Trophoblast cell (in vitro differentiated cells and primary cell): ENCODE results near the gene CRK.
A peak's percentile ranks its signal among the peaks of the same experiment; 100 is the strongest.
"Not testable (repeated sequence)": the region's sequence is repeated elsewhere in the genome, so short reads cannot be mapped to it uniquely, and the experiment has no call there.

Experiments used
- DNase-seq, 2 donors: peaks; one replicate each; pipeline ENCODE4 v3.0.0-alpha.2; 2016
- H2AFZ ChIP-seq: 2 replicates; pipeline ENCODE4 v1.6.1; 2013; ENCODE audit warnings: low read length, moderate library complexity, mild to moderate bottlenecking; ENCODE audit not compliant: insufficient read depth, poor library complexity
- H2AK5ac ChIP-seq: 2 replicates; pipeline ENCODE4 v1.6.1; 2013; ENCODE audit warnings: mild to moderate bottlenecking, low read length
- H2BK120ac ChIP-seq: 2 replicates; pipeline ENCODE4 v1.6.1; 2013; ENCODE audit warnings: low read length, mild to moderate bottlenecking, moderate library complexity; ENCODE audit not compliant: insufficient read depth, poor library complexity
- H2BK12ac ChIP-seq: 2 replicates; pipeline ENCODE4 v1.6.1; 2013; ENCODE audit warnings: mild to moderate bottlenecking, low read length, moderate library complexity
- H2BK5ac ChIP-seq: 2 replicates; pipeline ENCODE4 v1.6.1; 2013; ENCODE audit warnings: low read length, low read depth, moderate library complexity, mild to moderate bottlenecking; ENCODE audit not compliant: poor library complexity
- H3K14ac ChIP-seq: 2 replicates; pipeline ENCODE4 v1.6.1; 2013; ENCODE audit warnings: mild to moderate bottlenecking, low read length
- H3K18ac ChIP-seq: 2 replicates; pipeline ENCODE4 v1.6.1; 2013; ENCODE audit warnings: mild to moderate bottlenecking, low read length
- H3K23ac ChIP-seq: 2 replicates; pipeline ENCODE4 v1.6.1; 2013; ENCODE audit warnings: low read length
- H3K27ac ChIP-seq: 2 replicates; pipeline ENCODE4 v1.5.1; 2013; ENCODE audit warnings: low read depth, mild to moderate bottlenecking, inconsistent platforms, low read length, moderate library complexity
- H3K27me3 ChIP-seq: 2 replicates; pipeline ENCODE4 v1.6.1; 2013; ENCODE audit warnings: inconsistent platforms, mild to moderate bottlenecking, low read length, moderate library complexity; ENCODE audit not compliant: insufficient read depth
- H3K36me3 ChIP-seq, 2 experiments: 1 replicate in 1 of 2; 2 replicates in 1 of 2; pipeline ENCODE4 v1.6.1; 2013; ENCODE audit warnings: low read length in 2 of 2, mild to moderate bottlenecking in 2 of 2, moderate library complexity in 1 of 2; ENCODE audit not compliant: insufficient read depth in 2 of 2, control insufficient read depth in 1 of 2
- H3K4ac ChIP-seq: 2 replicates; pipeline ENCODE4 v1.6.1; 2013; ENCODE audit warnings: low read depth, mild to moderate bottlenecking, low read length, moderate library complexity
- H3K4me1 ChIP-seq, 2 experiments: 1 replicate in 1 of 2; 2 replicates in 1 of 2; pipeline ENCODE4 v1.6.1; 2013; ENCODE audit warnings: low read length in 2 of 2, mild to moderate bottlenecking in 2 of 2, moderate library complexity in 1 of 2; ENCODE audit not compliant: insufficient read depth in 2 of 2, control insufficient read depth in 1 of 2
- H3K4me2 ChIP-seq: 2 replicates; pipeline ENCODE4 v1.6.1; 2013; ENCODE audit warnings: inconsistent platforms, mild to moderate bottlenecking, low read length, moderate library complexity
- H3K4me3 ChIP-seq: 2 replicates; pipeline ENCODE4 v1.5.1; 2013; ENCODE audit warnings: mild to moderate bottlenecking, low read depth, low read length, inconsistent platforms
- H3K79me1 ChIP-seq: one replicate; pipeline ENCODE4 v1.6.1; 2013; ENCODE audit warnings: low read length
- H3K79me2 ChIP-seq: 2 replicates; pipeline ENCODE4 v1.6.1; 2013; ENCODE audit warnings: low read length, mild to moderate bottlenecking; ENCODE audit not compliant: control insufficient read depth, insufficient read depth, poor library complexity
- H3K9ac ChIP-seq: 2 replicates; pipeline ENCODE4 v1.6.1; 2013; ENCODE audit warnings: mild to moderate bottlenecking, low read length
- H3K9me3 ChIP-seq: 2 replicates; pipeline ENCODE4 v1.6.1; 2013; ENCODE audit warnings: low read depth, mild to moderate bottlenecking, control low read depth, inconsistent platforms, low read length; ENCODE audit not compliant: insufficient read depth
- H4K12ac ChIP-seq: 2 replicates; pipeline ENCODE4 v1.6.1; 2013; ENCODE audit warnings: low read depth, mild to moderate bottlenecking, low read length, moderate library complexity
- H4K8ac ChIP-seq: 2 replicates; pipeline ENCODE4 v1.6.1; 2013; ENCODE audit warnings: low read depth, mild to moderate bottlenecking, low read length, moderate library complexity
- H4K91ac ChIP-seq: one replicate; pipeline ENCODE4 v1.6.1; 2013; ENCODE audit warnings: low read depth, mild to moderate bottlenecking, low read length, moderate library complexity
- WGBS: extraction: QIAGEN DNeasy Blood & Tissue Kit; methylation state at CpG from one replicate; pipeline ENCODE4 v1.1.7; 2013; ENCODE audit warnings: missing lambda C conversion rate; ENCODE audit not compliant: insufficient read length, insufficient coverage; ENCODE audit errors: extremely low coverage; 5-methylcytosine and 5-hydroxymethylcytosine counted together

CRK gene

DNA sequence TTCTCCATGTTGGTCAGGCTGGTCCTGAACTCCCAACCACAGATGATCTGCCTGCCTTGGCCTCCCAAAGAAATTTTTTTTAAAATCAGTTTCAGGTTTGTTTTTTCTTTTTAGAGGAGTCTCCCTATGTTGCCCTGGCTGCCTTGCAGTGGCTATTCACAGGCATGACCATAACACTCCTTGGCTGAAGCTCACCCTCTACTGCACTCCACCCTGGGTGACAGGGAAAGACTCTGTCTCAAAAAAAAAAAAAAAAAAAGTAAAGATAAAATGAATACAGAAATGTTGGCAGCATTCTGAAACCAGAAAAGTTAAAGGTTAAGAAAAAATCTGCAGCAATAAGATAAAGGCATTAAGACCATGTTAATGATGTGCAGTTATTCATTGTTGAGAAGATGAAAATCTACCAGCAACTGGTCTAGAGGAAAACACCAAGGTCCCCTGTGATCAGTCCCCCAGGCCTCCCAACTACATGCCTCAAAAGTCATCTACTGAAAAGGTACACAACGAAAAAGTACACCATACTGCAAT is 71.1 kb downstream of the CRK start:
- H3K23ac ChIP-seq: no peak overlapping the region
- no peak overlapping the region for H3K27ac ChIP-seq
- DNase-seq: no peak
- H2BK5ac ChIP-seq: no peak overlapping the region
- H3K79me1 ChIP-seq: peaks cover 2% of the 10 kb centered on the region
- H3K4me2 ChIP-seq: no peak overlapping the region
- H3K18ac ChIP-seq: no peak overlapping the region
- H3K4me3 ChIP-seq: no peak overlapping the region
- H2AFZ ChIP-seq: no peak overlapping the region
- no peak overlapping the region for H3K9ac ChIP-seq
- no peak overlapping the region for H4K91ac ChIP-seq
- H2BK12ac ChIP-seq: no peak overlapping the region
- no peaks in the 10 kb centered on the region for H3K27me3 ChIP-seq
- H3K36me3 ChIP-seq: peaks cover 12% of the 10 kb centered on the region in 2 experiments
- no peaks in the 10 kb centered on the region for H3K9me3 ChIP-seq
- H3K14ac ChIP-seq: no peak overlapping the region
- no peak overlapping the region for H4K12ac ChIP-seq
- peaks cover 59% of the 10 kb centered on the region for H3K79me2 ChIP-seq
- H4K8ac ChIP-seq: no peak overlapping the region
- peak overlapping the region; percentile 99 for H3K4ac ChIP-seq
- H2BK120ac ChIP-seq: no peak overlapping the region
- peaks cover 12 to 19% of the 10 kb centered on the region in 2 experiments for H3K4me1 ChIP-seq
- no CpG with 5 or more reads among the region's 1 CpG for WGBS
- H2AK5ac ChIP-seq: no peak overlapping the region

DNA sequence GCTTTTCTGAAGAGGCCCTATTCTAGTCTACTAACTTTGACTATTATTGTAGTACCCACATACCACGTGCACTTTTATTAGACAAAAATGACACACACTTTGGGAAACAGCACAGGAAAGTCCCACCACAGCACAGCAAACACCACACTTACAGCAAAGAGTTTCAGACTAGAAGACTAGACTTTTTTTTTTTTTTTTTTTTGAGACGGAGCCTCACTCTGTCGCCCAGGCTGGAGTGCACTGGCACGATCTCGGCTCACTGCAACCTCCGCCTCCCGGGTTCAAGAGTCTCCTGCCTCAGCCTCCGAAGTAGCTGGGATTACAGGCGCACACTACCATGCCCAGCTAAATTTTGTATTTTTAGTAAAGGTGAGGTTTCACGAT is 76.1 kb downstream of the CRK start:
- no peak overlapping the region for H3K14ac ChIP-seq
- H3K18ac ChIP-seq: no peak overlapping the region
- H2AFZ ChIP-seq: no peak overlapping the region
- H4K12ac ChIP-seq: no peak overlapping the region
- no peak overlapping the region for H2BK12ac ChIP-seq
- no peak overlapping the region for H3K4me3 ChIP-seq
- H4K91ac ChIP-seq: no peak overlapping the region
- no peak overlapping the region for H2AK5ac ChIP-seq
- H3K9ac ChIP-seq: no peak overlapping the region
- no peak overlapping the region for H2BK120ac ChIP-seq
- peaks cover 49% of the 10 kb centered on the region for H3K79me2 ChIP-seq
- H3K27ac ChIP-seq: no peak overlapping the region
- H3K27me3 ChIP-seq: no peaks in the 10 kb centered on the region
- DNase-seq: no peak
- peaks cover 9 to 17% of the 10 kb centered on the region in 2 experiments for H3K36me3 ChIP-seq
- WGBS: no CpG with 5 or more reads among the region's 10 CpGs
- peaks cover 12 to 17% of the 10 kb centered on the region in 2 experiments for H3K4me1 ChIP-seq
- no peaks in the 10 kb centered on the region for H3K9me3 ChIP-seq
- H3K23ac ChIP-seq: no peak overlapping the region
- no peak overlapping the region for H3K4me2 ChIP-seq
- H4K8ac ChIP-seq: no peak overlapping the region
- H3K79me1 ChIP-seq: peaks cover 2% of the 10 kb centered on the region
- peak overlapping the region; percentile 80 for H3K4ac ChIP-seq
- no peak overlapping the region for H2BK5ac ChIP-seq

DNA sequence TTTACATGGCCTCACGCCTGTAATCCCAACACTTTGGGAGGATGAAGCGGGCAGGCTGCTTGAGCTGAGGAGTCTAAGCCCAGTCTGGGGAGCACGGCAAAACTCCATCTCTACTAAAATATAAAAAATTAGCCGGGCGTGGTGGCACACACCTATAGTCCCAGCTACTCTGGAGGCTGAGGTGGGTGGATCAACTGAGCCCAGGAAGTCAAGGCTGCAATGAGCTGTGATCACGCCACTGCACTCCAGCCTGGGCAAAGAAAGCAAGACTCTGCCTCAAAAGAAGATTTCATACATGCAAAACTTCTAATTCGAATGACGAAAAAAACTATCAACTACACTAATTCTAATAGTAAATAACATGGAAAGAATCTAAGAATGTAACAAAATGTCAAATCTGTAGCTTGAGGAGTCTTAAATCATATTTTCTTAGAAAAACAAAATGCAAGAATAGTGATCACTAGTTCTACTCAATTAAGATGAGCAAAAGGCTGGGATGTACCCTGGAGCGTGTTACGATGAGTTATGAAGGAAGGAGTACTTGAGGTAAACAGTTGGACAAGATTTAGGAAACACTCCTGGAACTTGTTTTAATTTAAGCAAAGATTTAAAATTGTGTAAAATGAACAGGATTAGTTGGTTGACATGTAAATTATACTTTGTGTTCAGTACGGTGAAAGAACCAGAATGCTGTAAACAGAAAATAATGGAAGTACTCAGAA is 76.7 kb downstream of the CRK start:
- Histone ChIP-seq H3K4me1 (peaks cover 12 to 17% of the 10 kb centered on the region in 2 experiments), H4K8ac (no peak overlapping the region), H2AFZ (no peak overlapping the region), H3K14ac (no peak overlapping the region), H2BK120ac (no peak overlapping the region), H3K4me3 (no peak overlapping the region), H2BK5ac (no peak overlapping the region), H3K23ac (no peak overlapping the region), H3K9ac (no peak overlapping the region), H2AK5ac (no peak overlapping the region), H3K79me1 (peaks cover 2% of the 10 kb centered on the region), H3K4me2 (no peak overlapping the region), H3K36me3 (peaks cover 9 to 14% of the 10 kb centered on the region in 2 experiments), H4K91ac (no peak overlapping the region), H4K12ac (no peak overlapping the region), H3K27me3 (no peaks in the 10 kb centered on the region), H3K18ac (no peak overlapping the region), H3K9me3 (no peaks in the 10 kb centered on the region), H3K4ac (peak overlapping the region; percentile 99), H3K27ac (no peak overlapping the region), H2BK12ac (no peak overlapping the region), H3K79me2 (peaks cover 48% of the 10 kb centered on the region)
- no CpG with 5 or more reads among the region's 11 CpGs for WGBS
- DNase-seq: no peak

DNA sequence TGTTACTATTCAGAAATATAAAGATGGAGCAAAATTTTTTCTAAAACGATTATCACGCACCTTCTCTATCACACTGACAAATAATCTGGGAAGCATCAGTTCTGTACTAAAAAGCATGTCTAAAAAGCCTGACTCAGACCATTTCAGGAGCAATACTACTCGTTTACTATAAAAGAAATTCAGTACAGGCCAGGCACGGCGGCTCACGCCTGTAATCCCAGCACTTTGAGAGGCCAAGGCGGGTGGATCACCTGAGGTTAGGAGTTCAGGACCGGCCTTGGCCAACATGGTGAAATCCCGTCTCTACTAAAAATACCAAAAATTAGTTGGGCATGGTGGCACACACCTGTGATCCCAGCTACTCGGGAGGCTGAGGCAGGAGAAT is 77.6 kb downstream of the CRK start:
- H3K23ac ChIP-seq, H2AFZ ChIP-seq, H4K8ac ChIP-seq, H3K27me3 ChIP-seq, H4K12ac ChIP-seq, H4K91ac ChIP-seq, H3K27ac ChIP-seq, H2AK5ac ChIP-seq, H3K79me1 ChIP-seq, H3K4me3 ChIP-seq, H2BK12ac ChIP-seq, H3K14ac ChIP-seq, H3K18ac ChIP-seq, DNase-seq, H3K4me2 ChIP-seq, H2BK5ac ChIP-seq, H3K9me3 ChIP-seq, H3K9ac ChIP-seq, H2BK120ac ChIP-seq: not testable (repeated sequence)
- Histone ChIP-seq H3K4me1 (peaks cover 11 to 17% of the 10 kb centered on the region in 2 experiments), H3K36me3 (peaks cover 9 to 15% of the 10 kb centered on the region in 2 experiments), H3K4ac (peak overlapping the region; percentile 97), H3K79me2 (peaks cover 44% of the 10 kb centered on the region)
- no CpG with 5 or more reads among the region's 10 CpGs for WGBS
